ENCODE measurements around the gene CNPY2. TPM values are rescaled to one million over a fixed set of nuclear protein-coding genes. Genes with fewer than 3 reads are reported as not detected.

The CNPY2 gene
- total and polyA plus RNA-seq, 2 of the 13 experiments (the other 11 are each of a cell fraction or from before 2014, with no cell fraction given): 285 to 356 TPM

DNA sequence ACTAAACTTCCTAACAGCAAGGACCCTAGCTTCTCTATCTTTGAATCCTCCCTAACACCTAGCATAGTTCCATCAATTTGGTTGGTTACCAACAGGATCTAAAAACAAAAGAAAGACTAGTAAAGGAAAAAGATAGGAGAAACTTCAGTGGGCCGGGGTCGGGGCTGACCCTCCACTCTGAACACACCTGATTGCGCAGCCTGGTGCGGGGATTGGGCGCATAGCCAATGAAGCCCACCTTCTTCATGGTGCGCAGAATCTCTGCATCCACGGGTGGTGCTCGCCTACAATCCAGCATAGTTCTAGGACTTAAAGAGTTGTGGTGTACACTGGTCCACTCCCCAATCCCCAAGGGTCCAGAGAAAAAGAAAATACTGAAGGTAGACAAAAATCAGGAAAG, 10.3 kb upstream of the CNPY2 start (continued):
- TF ChIP-seq HNF4A (CRISPR knock-in tag; IDR thresholded peaks at IDR 0.05) (no peak), ZNF605 (CRISPR knock-in tag; IDR thresholded peaks at IDR 0.05) (no peak), PRPF4 (IDR thresholded peaks at IDR 0.05; ENCODE audit: low read depth, low read length, poor library complexity, severe bottlenecking) (no peak), SRSF4 (IDR thresholded peaks at IDR 0.05; ENCODE audit: low read depth, low read length, poor library complexity, severe bottlenecking) (no peak), PHF8 (CRISPR knock-in tag; IDR thresholded peaks at IDR 0.05) (no peak), ZNF3 (CRISPR knock-in tag; IDR thresholded peaks at IDR 0.05) (no peak)
- TF ChIP-seq, protein P1, sequence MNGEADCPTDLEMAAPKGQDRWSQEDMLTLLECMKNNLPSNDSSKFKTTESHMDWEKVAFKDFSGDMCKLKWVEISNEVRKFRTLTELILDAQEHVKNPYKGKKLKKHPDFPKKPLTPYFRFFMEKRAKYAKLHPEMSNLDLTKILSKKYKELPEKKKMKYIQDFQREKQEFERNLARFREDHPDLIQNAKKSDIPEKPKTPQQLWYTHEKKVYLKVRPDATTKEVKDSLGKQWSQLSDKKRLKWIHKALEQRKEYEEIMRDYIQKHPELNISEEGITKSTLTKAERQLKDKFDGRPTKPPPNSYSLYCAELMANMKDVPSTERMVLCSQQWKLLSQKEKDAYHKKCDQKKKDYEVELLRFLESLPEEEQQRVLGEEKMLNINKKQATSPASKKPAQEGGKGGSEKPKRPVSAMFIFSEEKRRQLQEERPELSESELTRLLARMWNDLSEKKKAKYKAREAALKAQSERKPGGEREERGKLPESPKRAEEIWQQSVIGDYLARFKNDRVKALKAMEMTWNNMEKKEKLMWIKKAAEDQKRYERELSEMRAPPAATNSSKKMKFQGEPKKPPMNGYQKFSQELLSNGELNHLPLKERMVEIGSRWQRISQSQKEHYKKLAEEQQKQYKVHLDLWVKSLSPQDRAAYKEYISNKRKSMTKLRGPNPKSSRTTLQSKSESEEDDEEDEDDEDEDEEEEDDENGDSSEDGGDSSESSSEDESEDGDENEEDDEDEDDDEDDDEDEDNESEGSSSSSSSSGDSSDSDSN (CRISPR knock-in tag; IDR thresholded peaks at IDR 0.05): no peak
- TF ChIP-seq, protein P2, sequence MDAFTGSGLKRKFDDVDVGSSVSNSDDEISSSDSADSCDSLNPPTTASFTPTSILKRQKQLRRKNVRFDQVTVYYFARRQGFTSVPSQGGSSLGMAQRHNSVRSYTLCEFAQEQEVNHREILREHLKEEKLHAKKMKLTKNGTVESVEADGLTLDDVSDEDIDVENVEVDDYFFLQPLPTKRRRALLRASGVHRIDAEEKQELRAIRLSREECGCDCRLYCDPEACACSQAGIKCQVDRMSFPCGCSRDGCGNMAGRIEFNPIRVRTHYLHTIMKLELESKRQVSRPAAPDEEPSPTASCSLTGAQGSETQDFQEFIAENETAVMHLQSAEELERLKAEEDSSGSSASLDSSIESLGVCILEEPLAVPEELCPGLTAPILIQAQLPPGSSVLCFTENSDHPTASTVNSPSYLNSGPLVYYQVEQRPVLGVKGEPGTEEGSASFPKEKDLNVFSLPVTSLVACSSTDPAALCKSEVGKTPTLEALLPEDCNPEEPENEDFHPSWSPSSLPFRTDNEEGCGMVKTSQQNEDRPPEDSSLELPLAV (CRISPR knock-in tag; conservative IDR thresholded peaks at IDR 0.05; ENCODE audit: low read depth): no peak

DNA sequence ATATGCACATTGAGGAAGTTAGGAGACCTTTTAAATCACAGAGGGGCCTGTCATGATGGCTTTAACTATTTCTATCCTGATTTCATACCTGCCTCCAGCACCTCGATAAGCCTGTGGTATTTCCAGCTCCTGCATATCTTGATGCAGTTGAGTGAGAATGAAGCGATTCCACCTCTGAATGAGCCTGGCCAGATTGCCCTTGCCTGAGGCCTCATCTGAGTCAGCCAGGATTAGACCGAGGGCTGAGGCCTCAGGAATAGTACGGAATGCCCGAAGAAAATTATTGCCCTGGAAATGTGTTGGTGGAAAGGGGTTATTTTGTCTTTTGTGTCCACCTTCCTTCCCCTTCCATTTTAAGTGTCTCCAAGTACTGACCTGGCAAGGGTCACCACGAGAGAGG, 8.4 kb upstream of the CNPY2 start:
- ATAC-seq: no peak
- DNase-seq (ENCODE audit: low spot score): no peak
- TSS peak; percentile 48 for BruUV-seq (replicated peaks)
- Histone ChIP-seq H3K9ac (ENCODE audit: insufficient read depth, low read depth, low read length) (no peak overlapping the region), H3K4me1 (ENCODE audit: insufficient read depth, low read length) (peaks cover 12% of the 10 kb centered on the region), H2AFZ (ENCODE audit: low read length) (no peak overlapping the region), H3K79me2 (ENCODE audit: insufficient read depth, low read length) (no peaks in the 10 kb centered on the region), H3K27ac (ENCODE audit: extremely low read length, insufficient read depth, low read length) (peak overlapping the region; percentile 12), H3K9me3 (ENCODE audit: low read length) (no peaks in the 10 kb centered on the region), H3K4me2 (ENCODE audit: low read depth, low read length) (no peak overlapping the region), H3K36me3 (replicated peaks in 1 of 2; ENCODE audit: control insufficient read depth in 1 of 2, insufficient read depth in 2 of 2, low read length in 2 of 2) (peaks cover 22 to 65% of the 10 kb centered on the region in 2 experiments; a peak in 4 of 5 replicates), H3K27me3 (ENCODE audit: control insufficient read depth in 1 of 2, insufficient read depth in 2 of 2, low read length in 2 of 2) (no peaks in the 10 kb centered on the region), H4K20me1 (ENCODE audit: insufficient read depth, low read length) (no peaks in the 10 kb centered on the region), H3K4me3 (replicated peaks in 1 of 3; ENCODE audit: insufficient read depth in 1 of 3, low read depth in 2 of 3, low read length in 3 of 3) (no peak overlapping the region)
- FAIRE-seq: no peak
- in situ Hi-C loops (cut with HindIII; ENCODE audit: extremely low pct_ligation_motif_present, low pct_unique_long_range_greater_than_20kb) (no loop called here), intact Hi-C loops (cut with micrococcal nuclease; ENCODE audit: unreplicated experiment) (no loop called here)
- 95% methylated on average over 6 of the region's 6 CpGs for WGBS (ENCODE audit: low lambda C conversion rate)
- CTCF ChIA-PET (ENCODE audit: low intra/inter-chr PET ratio, low total read pairs): no interaction called here
- POLR2A ChIA-PET: interaction anchor here (1.2 to 1.5 kb wide), 2 partner anchors 8 to 9 kb away, joined by 5 to 6 read pairs; partner anchors contain the start of genes CNPY2 and PAN2
- TF ChIP-seq ZNF331 (CRISPR knock-in tag; IDR thresholded peaks at IDR 0.05) (no peak), TBP (CRISPR knock-in tag; IDR thresholded peaks at IDR 0.05) (no peak), AGO1 (IDR thresholded peaks at IDR 0.05; ENCODE audit: low read depth, low read length, poor library complexity, severe bottlenecking) (no peak), IKZF4 (CRISPR knock-in tag; IDR thresholded peaks at IDR 0.05; ENCODE audit: borderline replicate concordance, low read depth, not compliant biosample characterization) (no peak), BHLHE40 (IDR thresholded peaks at IDR 0.05; ENCODE audit: low read length) (no peak), NR2C2 (CRISPR knock-in tag; IDR thresholded peaks at IDR 0.05; ENCODE audit: borderline replicate concordance) (no peak), MYC (CRISPR knock-in tag; IDR thresholded peaks at IDR 0.05; ENCODE audit: borderline replicate concordance) (no peak), ZNF230 (CRISPR knock-in tag; IDR thresholded peaks at IDR 0.05) (no peak), SRSF1 (optimal IDR thresholded peaks at IDR 0.05; ENCODE audit: low read depth, low read length) (no peak), TBX3 (IDR thresholded peaks at IDR 0.05; ENCODE audit: borderline replicate concordance) (no peak), TGIF2 (CRISPR knock-in tag; IDR thresholded peaks at IDR 0.05) (no peak), BORCS8-MEF2B (CRISPR knock-in tag; IDR thresholded peaks at IDR 0.05) (no peak)
- TF ChIP-seq, protein P3, sequence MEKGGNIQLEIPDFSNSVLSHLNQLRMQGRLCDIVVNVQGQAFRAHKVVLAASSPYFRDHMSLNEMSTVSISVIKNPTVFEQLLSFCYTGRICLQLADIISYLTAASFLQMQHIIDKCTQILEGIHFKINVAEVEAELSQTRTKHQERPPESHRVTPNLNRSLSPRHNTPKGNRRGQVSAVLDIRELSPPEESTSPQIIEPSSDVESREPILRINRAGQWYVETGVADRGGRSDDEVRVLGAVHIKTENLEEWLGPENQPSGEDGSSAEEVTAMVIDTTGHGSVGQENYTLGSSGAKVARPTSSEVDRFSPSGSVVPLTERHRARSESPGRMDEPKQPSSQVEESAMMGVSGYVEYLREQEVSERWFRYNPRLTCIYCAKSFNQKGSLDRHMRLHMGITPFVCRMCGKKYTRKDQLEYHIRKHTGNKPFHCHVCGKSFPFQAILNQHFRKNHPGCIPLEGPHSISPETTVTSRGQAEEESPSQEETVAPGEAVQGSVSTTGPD (CRISPR knock-in tag; IDR thresholded peaks at IDR 0.05): no peak

Data from HepG2 (cell line).